ENCODE data around the gene DLG5.

Gene DLG5

DNA sequence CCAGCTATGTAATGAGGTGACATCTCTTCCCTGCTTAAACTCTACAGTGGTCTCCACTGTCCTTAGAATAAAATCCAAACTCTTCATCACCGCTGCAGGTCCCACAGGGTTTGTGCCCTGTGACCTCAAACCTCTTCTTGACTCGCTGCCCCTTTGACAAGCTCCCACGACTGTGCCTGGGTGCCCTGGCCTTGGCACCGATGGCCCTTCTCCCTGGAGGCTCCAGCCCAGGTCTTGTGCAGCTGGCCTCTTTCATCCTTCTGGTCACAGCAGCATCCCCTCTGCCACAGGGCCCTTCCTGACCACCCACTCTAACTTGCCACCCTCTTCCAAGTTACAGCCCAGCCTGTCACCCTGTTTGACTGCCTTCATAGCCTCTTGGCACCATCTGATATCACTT is 108.2 kb downstream of the DLG5 start:
- no peak for DNase-seq (ENCODE audit: low spot score)

DNA sequence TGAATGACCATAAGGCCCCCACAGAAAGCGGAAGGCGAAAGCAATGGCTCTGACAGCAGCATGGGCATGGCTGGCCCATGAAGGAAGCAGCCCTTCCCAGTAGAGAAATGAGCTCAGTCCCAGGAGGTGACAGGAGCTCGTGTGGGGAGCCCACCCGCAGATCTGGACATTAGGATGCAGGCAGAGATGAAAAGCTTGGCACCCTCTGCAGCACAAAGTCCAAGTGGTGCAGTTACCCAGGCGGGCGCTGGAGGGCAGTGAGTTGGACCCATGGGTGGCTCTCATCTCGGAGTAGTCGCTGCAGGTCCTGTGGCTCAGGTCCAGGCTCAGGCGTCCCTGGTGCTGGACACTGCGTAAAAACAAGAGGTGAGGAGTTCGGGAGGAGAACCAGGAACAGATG is 109.0 kb downstream of the DLG5 start:
- DNase-seq (ENCODE audit: low spot score) = no peak

DNA sequence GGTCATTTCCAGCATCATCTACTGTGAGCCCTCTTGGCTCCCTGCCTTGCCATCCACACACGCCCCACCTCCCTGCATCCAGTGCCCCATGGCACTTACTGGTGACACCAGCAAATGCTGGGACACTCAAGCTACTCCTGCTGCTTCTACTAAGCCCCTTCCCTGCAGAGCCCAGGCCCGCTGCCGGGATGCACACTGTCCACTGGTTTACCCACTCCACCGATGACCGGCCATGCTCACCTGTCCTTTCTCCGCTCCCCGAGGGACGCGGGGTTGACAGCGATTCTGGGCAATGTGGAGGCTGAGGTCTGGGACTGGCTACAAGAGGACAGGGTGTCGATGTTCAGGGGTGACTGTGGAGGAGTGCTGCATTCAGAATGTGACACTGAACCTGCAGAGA is 110.2 kb downstream of the DLG5 start:
- no peak for DNase-seq (ENCODE audit: low spot score)

DNA sequence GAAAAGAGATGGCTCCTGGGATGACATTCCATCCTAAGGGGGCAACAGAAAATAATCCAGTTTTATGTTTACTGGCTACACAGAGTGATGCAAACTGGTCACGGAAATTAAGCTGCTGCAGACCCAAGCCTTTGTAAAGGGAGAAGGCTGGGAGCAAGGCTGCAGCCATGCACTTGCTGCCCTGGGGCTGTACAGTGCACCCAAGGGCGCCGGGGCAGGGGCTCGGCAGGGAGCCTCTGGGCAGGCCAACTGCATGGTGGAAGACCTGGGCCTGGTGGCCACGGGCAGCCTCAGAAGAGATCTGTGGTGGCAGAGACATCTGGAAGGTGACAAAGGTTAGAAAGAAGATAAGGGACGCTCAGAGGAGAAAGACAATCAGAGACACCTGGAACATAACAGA is 113.8 kb downstream of the DLG5 start:
- no peak for DNase-seq (ENCODE audit: low spot score)

DNA sequence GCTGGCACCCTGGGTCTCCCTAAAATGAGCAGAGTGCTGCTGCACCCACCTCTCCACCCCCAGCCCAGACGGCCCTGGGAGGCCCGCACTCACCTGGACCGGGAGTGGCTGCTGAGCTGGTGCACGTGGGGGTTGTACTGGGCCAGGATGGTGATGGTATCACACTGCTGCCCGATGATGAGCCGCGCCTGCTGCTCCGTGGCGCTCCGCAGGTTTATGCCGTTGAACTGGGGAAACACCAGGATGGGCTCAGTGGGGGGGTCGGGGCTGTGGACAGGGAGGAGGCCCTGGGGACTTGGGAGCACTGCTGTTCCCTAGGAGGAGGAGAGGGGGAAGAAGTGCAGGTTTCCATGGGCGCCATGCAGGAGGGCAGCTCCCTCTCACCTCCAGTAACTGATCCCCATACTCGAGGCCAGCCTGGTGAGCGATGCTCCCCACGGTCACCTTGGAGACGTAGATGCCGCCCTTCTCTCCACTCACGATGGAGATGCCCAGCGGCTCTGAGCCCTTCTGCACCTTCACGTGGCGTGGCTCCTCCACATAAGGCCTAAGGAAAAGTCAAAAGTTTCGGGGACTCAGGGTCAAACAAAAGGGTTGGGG is 114.6 kb downstream of the DLG5 start:
- no peak for DNase-seq (ENCODE audit: low spot score)

DNA sequence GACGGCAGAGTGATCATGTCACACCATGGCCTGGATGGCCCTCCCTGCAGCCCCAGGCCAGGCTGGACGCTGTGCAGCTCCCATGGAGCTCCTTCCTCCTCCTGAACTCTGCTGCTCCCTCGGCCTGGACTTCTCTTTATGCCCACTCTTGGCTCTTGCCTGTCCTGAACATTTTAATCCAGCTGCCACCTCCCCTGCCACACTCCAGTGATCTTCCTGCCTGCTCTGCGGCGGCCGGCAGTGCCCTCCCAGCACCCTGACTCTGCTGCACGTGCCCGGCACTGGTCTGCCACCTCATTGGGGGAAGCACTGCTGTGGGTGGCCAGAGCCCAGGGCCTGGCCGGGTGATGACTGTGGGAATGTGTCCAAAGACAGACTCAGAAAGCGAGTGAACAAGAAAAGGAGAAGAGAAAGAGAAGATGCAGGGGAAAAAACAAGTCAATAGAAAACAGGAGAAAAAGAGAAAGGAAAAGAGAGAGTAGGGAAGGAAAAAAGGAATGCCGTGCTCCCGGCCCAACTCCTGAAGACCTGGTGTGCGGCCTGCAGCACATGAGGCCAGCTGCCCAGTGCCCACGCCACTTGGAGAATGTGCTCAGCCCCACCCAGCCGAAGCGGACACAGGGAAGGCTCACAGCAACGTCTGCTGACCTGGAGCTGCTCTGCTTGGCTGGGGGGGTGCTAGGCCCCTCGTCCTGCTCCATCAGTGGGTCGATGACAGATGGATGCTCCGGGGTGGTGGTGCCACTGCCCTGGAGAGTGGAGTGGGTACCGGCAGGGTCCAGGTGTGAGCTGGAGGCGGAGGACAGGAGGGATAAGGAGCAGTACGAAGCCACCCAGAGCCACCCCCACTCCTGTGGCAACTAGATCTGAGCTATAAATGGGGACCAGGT is 115.9 kb downstream of the DLG5 start:
- DNase-seq (ENCODE audit: low spot score) = no peak

DNA sequence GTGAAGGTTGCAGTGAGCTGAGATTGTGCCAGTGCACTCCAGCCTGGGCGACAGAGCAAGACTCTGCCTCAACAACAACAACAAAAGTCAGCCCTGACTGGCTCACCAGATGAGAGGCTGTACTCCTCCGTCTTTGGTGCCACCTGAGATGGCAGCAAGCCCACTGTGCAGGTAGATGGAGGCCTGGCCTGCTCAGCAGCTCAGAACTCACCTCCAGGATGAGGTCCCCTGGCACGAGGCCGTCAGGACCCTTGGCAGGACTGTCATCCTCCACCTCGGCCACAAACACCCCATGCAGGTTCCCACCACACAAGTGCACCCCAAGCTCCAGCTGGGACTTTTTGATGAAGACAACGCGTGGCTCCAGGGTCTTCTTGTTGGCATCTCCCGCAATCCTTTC is 117.2 kb downstream of the DLG5 start:
- DNase-seq (ENCODE audit: low spot score) = no peak

DNA sequence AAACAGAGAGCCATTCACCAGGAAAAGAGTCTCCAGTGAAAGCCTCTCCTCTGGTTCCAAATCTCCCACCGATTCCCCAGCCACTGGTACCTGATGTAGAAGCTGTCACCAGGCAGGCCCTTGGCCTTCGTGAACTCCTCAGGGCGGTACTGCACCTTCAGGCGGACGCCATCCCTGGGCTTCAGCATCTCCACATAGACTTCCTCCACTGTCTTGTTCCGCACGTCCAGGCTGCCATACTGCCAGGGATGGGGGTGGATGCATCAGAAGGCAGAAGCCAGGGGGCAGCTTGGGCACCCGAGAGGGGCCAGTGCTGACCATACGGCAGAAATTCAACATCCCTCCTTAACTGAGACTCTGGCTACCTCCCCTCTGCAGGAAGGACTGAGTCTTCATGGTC is 118.8 kb downstream of the DLG5 start:
- no peak for DNase-seq (ENCODE audit: low spot score)

DNA sequence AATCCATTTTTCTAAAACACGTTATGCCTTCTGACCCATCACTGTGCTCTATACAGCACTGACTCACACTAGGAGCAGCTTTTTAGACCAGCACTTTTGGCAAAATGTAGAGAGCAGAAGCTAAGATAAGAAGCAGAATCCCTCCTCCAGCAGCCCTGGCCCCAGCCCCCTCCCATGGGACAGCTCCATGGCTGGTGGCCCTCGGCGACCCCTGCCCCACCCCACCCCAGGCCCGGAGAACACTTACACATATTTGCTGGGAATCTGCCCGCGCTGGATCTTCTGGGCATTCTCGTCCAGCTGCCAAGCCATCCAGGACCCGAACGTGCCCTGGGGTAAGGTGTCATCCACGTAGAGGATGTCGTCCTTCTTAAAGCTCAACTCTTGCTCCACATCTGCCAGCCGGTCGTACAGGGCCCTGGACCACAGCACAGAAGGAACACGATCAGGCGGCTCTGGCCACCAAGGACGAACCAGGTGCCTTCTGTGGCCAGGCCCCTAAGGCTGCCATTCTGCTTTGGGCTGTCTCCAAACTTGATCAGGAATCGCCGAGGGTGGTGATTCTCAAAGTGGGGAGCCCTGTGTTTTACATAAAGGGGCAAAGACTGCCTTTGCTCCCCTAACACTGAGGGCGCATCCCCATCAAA is 119.9 kb downstream of the DLG5 start:
- DNase-seq (ENCODE audit: low spot score) = no peak

DNA sequence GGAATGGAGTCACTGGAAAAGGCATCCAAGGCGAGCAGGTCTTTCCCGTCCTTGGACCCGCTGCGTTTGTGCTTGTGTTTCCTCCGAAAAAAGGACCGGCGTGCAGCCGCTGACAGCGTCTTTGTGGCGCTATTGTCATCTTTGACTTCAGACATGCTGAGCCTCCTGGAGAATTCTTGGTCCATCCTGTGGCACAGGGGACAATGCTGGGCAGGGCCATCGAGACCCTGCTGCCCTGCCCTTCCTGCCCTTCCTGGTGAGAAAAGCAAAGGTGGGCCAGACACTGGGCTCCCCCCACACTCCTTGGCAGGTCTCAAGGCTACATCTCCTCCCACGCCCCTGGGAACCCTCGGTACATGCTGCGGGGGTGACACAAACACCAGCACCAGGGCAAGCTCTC is 120.9 kb downstream of the DLG5 start:
- DNase-seq (ENCODE audit: low spot score) = no peak

DNA sequence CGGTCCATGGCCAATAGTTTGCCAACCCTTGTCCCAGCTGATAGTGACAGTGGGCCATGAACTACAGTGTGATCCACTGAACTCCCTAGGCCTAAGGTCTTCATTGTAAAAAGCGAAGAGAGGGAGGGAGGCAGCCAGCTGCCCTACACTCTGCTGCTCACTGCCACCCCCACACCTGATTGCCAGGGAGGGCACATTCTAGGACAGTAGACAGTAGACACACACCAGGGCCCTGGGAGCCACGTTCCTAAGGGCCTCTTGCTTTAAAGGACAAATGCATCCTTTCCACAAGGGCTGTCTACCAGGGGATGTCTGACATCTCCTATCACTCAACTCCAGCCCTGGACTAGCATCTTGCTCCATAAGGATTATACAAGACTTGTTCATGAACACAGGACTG is 122.2 kb downstream of the DLG5 start:
- DNase-seq (ENCODE audit: low spot score) = no peak

DNA sequence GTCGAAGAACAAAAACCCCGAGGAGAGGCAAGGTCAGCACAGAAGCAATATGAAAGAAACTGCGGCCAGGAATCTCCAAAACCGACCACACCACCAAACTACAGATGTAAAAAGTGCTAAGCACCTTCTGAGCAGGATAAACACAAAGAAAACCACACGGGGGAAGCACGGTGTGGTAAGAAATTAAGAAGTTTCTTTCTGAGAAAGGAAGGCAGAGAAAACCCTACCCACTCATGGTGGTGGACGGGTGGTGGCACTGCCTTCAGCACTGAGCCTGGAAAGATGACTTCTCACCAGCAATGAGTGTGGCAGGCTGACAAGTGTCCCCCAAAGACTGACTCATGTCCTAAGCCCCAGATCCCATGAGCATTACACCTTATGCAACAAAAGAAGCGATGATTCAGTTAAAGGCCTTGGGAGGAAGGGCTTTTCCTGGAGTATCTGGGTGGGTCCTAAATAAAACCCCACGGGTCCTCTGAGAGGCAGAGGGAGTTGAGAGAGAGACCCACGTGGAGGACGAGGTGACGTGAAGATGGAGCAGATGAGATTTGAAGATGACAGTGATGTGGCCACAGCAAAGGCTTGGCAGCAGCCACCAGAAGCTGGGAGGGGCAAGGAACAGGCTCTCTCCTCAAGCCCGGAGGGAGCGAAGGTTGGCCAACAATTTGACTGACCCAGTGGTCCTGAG is 124.9 kb downstream of the DLG5 start:
- no peak for DNase-seq (ENCODE audit: low spot score)

DNA sequence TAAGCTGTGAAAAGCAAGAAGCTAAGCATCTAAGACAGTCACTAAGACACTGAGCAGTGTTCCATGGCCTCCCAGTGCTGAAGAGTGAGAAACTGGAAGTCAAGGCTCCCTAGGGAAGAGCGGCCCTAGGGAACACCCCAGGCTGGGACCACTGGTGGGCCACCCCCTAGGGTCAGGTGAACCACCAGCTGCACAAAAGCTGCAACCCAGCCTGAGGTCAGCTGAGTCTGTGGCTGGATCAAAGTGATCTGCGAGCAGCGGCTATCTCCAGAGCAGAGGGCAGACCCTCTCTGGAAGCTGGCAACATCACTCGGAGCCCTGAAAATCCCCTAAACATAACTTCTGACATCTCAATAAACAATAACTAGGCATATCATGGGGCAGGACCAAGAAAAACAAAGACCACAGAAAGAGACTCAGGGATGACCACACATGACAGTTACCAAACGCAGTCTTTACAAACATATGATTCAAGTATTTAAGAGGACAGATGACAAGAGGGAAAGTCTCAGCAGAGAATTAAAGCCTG is 125.8 kb downstream of the DLG5 start:
- DNase-seq (ENCODE audit: low spot score) = no peak

DNA sequence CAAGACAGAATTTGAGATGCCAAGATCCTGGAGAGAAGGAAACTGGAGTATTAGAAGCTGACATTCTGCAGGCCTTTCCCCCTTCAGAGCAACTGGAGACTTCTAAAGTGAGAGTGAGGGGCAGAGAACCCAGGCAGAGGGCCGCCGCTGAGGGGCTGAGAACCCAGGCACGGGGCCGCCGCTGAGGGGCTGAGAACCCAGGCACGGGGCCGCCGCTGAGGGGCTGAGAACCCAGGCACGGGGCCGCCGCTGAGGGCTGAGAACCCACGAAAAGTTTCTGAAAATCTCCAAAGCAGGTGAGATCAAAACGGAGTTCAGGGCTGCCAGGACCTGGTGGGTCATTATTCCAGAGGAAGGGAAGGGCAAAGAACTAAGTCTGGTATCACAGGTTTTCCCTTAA is 126.2 kb downstream of the DLG5 start:
- no peak for DNase-seq (ENCODE audit: low spot score)

DNA sequence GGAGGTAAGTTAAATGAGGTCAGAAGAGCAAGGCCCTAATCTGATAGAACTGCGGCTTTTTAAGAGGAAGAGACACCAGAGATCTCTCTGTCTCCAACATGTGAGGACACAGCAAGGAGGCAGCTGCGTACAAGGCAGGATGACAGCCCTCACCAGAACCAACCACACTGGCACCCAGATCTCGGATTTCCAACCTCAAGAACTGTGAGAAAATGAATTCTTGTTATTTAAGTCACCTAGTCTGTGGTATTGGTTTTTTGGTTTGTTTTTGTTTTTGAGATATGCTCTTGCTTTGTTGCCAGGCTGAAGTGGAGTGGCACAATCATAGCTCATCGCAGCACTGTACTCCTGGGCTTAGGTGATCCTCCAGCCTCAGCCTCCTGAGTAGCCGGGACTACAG is 127.2 kb downstream of the DLG5 start:
- no peak for DNase-seq (ENCODE audit: low spot score)

DNA sequence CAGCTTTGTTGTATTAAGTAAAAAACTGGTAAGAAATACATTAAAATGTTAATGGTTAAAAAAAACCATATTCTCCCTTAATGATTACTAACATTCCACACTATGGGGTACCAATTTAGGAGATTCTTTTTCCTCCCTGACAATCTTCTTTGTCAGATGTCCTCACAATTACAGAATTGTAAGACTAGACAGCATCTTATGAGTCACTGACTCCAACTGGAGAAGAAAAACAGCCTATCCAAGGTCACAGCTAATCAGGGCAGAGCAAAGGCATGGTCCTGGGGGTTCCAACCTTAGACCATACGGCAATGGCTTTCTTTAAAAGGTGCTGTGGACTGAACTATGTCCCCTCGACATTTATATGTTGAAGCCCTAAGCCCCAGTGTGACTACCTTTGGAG is 127.6 kb downstream of the DLG5 start:
- no peak for DNase-seq (ENCODE audit: low spot score)

DNA sequence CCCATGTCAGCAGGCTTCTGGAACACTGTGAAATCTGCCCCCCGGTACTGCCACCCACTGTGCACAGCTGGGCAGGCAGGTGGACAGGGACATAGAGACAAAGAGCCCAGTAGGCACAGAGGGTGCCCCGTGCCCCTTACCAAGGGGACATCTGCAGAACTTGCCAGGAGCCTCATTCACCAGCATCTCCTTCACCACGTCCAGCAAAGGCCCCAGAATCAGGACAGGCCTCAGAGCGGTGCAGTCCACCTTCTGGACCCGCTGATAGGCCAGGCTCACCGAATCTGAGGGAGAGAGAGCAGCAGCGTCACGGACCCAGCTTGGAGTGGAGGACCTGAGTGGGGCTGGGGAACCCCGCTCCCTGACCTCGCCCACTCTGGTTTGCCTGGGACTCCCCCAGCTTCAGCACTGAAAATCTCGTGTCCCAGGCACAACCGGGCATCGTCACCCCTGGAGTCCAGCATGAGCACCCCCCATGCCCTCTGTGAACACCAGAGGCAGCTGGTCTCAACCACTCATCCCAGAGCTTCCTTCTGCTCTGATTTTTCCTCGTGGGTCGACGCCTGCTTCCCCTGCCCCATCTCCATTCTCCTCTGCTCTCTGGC is 130.1 kb downstream of the DLG5 start:
- DNase-seq (ENCODE audit: low spot score) = no peak

DNA sequence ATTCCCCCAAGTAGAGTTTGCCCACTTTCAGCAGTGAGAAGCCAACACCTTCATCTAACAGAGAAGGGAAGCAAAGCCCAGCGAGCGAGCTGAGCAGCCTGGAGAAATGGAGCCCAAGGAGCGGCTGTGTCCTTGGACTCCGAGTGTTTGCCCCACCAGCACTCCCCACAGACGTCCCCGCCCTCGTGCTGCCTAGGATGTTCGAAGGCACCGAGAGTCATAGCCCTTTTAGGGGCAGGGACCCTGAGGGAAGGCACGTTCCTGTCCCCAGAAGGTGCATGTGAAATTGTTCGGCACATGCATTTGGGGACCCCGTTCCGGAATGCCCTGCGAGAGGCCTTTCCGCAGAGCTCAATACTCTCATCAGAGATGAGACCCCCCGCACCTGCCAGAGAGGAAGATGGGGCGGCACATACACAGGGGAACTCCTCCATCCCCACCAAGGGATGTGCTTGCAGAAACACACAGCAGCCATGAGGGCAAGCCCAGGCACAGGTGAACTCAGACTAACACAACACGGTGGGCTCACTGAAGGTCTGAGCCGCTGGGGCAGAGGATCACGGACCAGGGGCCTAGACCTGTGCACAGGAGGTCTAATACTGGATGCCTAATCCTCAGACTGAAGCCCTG is 131.0 kb downstream of the DLG5 start:
- DNase-seq (ENCODE audit: low spot score) = no peak

DNA sequence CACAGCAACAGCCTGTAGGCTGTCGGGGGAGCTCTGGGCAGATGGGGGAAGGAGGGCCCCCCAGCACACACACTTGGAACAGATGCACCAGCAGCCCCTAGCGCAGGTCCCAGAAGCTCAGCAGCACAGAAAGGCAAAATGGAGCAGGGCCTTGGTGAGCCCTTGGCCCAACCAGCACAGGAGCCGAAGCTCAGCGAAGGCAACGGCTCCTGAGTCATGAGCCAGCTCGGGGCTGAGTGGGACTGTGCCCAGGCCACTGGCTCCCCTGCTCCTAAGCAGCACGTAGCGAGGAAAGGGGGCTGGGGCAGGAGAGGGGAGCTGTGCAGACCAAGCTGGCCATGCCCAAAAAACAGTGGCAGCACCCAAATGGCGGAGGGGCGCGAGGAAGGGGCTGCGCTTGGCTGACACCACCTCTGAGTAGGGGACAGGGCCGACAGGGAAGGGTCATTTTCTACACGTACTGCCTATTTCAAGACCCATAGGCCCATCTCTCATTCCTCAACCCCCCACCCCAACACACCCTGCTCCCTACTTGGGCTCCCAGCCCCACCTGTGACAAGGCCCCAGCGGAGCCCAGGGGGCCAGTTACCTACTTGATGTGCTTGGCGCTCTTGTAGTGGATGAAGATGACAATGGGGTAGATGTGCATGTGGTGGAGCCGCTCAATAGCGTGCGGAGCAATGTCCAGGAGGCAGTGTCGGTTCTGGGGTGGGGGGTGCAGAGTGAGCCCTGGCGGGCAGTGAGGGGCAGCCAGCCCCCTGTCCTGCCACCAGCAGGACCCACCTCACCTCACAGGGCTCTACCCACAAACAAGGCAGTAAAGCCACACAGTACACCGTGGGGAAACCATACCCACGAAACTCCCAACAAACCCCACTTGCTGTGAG is 132.1 kb downstream of the DLG5 start:
- no peak for DNase-seq (ENCODE audit: low spot score)

DNA sequence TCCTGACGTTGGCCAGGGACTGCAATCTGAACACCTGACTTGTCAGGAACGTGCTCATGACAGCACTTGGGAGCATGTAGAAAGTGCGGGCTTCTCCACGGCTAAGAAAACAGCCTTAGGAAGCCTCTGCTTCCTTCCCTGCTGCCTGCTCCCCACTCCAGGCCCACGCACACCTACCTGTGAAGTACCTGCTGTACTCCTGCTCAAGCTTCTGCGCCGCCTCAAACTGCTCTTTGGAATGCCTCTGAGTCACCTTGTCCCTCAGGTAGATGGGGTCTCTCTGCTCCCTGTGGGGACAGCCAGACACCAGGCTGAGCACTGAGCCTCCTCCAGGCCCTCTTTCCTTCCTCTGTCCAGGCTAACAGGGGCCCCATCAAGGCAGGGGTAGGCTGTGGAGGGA is 132.7 kb downstream of the DLG5 start:
- no peak for DNase-seq (ENCODE audit: low spot score)

DNA sequence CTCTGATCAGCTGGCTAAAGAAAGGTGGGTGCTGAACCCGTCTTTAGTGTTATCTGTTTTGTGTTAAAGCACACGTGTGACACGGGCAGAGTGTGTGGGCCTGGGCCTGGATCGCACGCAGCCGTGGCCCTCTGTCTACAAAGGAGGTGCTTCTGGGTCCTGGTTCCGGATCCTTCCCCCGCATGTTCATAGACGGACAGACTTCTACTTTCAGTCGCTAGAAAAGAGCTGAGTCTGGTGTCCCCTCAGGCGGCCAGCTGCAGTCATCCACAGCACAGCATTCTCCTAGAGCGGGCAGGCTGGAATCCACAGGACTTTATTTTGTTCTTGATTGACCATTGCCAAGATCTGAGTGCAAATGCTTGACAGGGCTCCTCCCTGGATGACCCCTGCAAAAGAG is 134.4 kb downstream of the DLG5 start:
- DNase-seq (ENCODE audit: low spot score) = no peak
